Neural cell (in vitro differentiated cells): ENCODE measurements around the gene CFAP100. TPM values are rescaled to one million over a fixed set of nuclear protein-coding genes. Genes with fewer than 3 reads are reported as not detected.

Experiments
- H2AFZ ChIP-seq: fragments of 200-600, 300-800 bp; sonication (generic), shearing (Covaris generic); 2 replicates; pipeline ENCODE4 v1.6.0; 2014; ENCODE audit warnings: low read depth, mild to moderate bottlenecking, antibody characterized with exemption, low read length, moderate library complexity
- H3F3A ChIP-seq: fragments of 200-600 bp; shearing (Covaris generic); 2 replicates; pipeline ENCODE4 v1.6.1; 2016; ENCODE audit warnings: mild to moderate bottlenecking, moderate library complexity, mixed read lengths, antibody characterized with exemption, low read length; ENCODE audit not compliant: insufficient read depth, poor library complexity, severe bottlenecking
- H3K27ac ChIP-seq: fragments of 200-600, 300-800 bp; sonication (generic), shearing (Covaris generic); 2 replicates; pipeline ENCODE4 v1.5.1; 2014; ENCODE audit warnings: mild to moderate bottlenecking, low read length, moderate library complexity
- H3K27me3 ChIP-seq: fragments of 300-800, 200-600 bp; sonication (generic), shearing (Covaris generic); 2 replicates; pipeline ENCODE4 v1.6.0; 2014; ENCODE audit warnings: mild to moderate bottlenecking, low read depth, low read length, moderate library complexity; ENCODE audit not compliant: insufficient read depth
- H3K36me3 ChIP-seq: fragments of 300-800, 200-600 bp; sonication (generic), shearing (Covaris generic); 2 replicates; pipeline ENCODE4 v1.5.1; 2014; ENCODE audit warnings: mild to moderate bottlenecking, antibody characterized with exemption, low read length, moderate library complexity; ENCODE audit not compliant: insufficient read depth
- H3K4me2 ChIP-seq: fragments of 300-800, 200-600 bp; sonication (generic), shearing (Covaris generic); 2 replicates; pipeline ENCODE4 v1.6.0; 2014; ENCODE audit warnings: mild to moderate bottlenecking, low read length
- H3K4me3 ChIP-seq: fragments of 300-800, 200-600 bp; sonication (generic), shearing (Covaris generic); 2 replicates; pipeline ENCODE4 v1.5.1; 2014; ENCODE audit warnings: mild to moderate bottlenecking, low read length, moderate library complexity
- H3K79me2 ChIP-seq: fragments of 200-600 bp; shearing (Covaris generic); replicated peaks from 2 replicates; pipeline ENCODE4 v1.6.0; 2014; ENCODE audit warnings: mild to moderate bottlenecking, low read length, moderate library complexity; ENCODE audit not compliant: insufficient read depth
- H3K9ac ChIP-seq: fragments of 300-800, 200-600 bp; sonication (generic), shearing (Covaris generic); 2 replicates; pipeline ENCODE4 v1.6.1; 2016; ENCODE audit warnings: mild to moderate bottlenecking, low read length, mixed read lengths
- H3K9me2 ChIP-seq: fragments of 200-600 bp; shearing (Covaris generic); 2 replicates; pipeline ENCODE4 v1.6.1; 2016; ENCODE audit warnings: mild to moderate bottlenecking, low read length, mixed read lengths; ENCODE audit not compliant: insufficient read depth
- H3K9me3 ChIP-seq: fragments of 200-600, 300-800 bp; sonication (generic), shearing (Covaris generic); 2 replicates; pipeline ENCODE4 v1.6.1; 2016; ENCODE audit warnings: mild to moderate bottlenecking, mixed run types, low read length, moderate library complexity, mixed read lengths
- H4K20me1 ChIP-seq: fragments of 200-600 bp; shearing (Covaris generic); 2 replicates; pipeline ENCODE4 v1.6.1; 2016; ENCODE audit warnings: mild to moderate bottlenecking, mixed run types; ENCODE audit not compliant: insufficient read depth
- CTCF ChIP-seq: fragments of 450-650 bp; IDR thresholded peaks from 2 replicates; pipeline ENCODE4 v1.5.1; 2014; ENCODE audit warnings: antibody characterized with exemption, mild to moderate bottlenecking, moderate library complexity; ENCODE audit not compliant: poor library complexity, severe bottlenecking
- EP300 ChIP-seq: fragments of 450-650 bp; conservative IDR thresholded peaks from 2 replicates; pipeline ENCODE4 v1.6.1; 2014; ENCODE audit warnings: antibody characterized with exemption, mild to moderate bottlenecking, moderate library complexity; ENCODE audit not compliant: poor library complexity, severe bottlenecking
- EZH2 ChIP-seq: fragments of 200-600, 300-800 bp; shearing (Covaris generic), sonication (generic); IDR thresholded peaks from 2 replicates; pipeline ENCODE4 v1.6.1; 2014; ENCODE audit warnings: antibody characterized with exemption, low read length, borderline replicate concordance, mild to moderate bottlenecking; ENCODE audit not compliant: insufficient read depth, poor library complexity, severe bottlenecking
- MXI1 ChIP-seq: fragments of 450-650 bp; conservative IDR thresholded peaks from 2 replicates; pipeline ENCODE4 v1.6.1; 2014; ENCODE audit warnings: antibody characterized with exemption, mild to moderate bottlenecking; ENCODE audit not compliant: poor library complexity, severe bottlenecking
- POLR2AphosphoS5 ChIP-seq: IDR thresholded peaks from 2 replicates; pipeline ENCODE4 v1.6.1; 2012
- RAD21 ChIP-seq: fragments of 450-650 bp; conservative IDR thresholded peaks from 2 replicates; pipeline ENCODE4 v1.6.1; 2014; ENCODE audit warnings: antibody characterized with exemption, mild to moderate bottlenecking, moderate library complexity
- REST ChIP-seq: IDR thresholded peaks from 2 replicates; pipeline ENCODE4 v1.6.1; 2012; ENCODE audit warnings: borderline replicate concordance
- SMC3 ChIP-seq: fragments of 450-650 bp; conservative IDR thresholded peaks from 2 replicates; pipeline ENCODE4 v1.6.1; 2014; ENCODE audit warnings: antibody characterized with exemption, mild to moderate bottlenecking, moderate library complexity; ENCODE audit not compliant: poor library complexity
- TAF1 ChIP-seq: IDR thresholded peaks from 2 replicates; pipeline ENCODE4 v1.6.1; 2012; ENCODE audit warnings: low read depth
- polyA plus RNA-seq: library from polyadenylated mRNA; depleted of rRNA; stranded (reverse); fragments of >200 nt; gene quantifications from 2 replicates; pipeline ENCODE4 v1.2.3, GENCODE V29; 2014

CFAP100 gene
- polyA plus RNA-seq, 1 donor from 2014 or later = not detected

GRCh38 chr3:126372413-126373145, 22.1 kb upstream of the CFAP100 start:
- Histone ChIP-seq H3K36me3 (no peaks in the 10 kb centered on the region), H3K9me3 (no peaks in the 10 kb centered on the region), H4K20me1 (no peaks in the 10 kb centered on the region), H3K27me3 (no peaks in the 10 kb centered on the region), H3K9me2 (no peaks in the 10 kb centered on the region), H3F3A (no peaks in the 10 kb centered on the region), H3K4me3 (no peak overlapping the region), H3K27ac (no peak overlapping the region), H3K4me2 (no peak overlapping the region), H3K79me2 (no peaks in the 10 kb centered on the region), H3K9ac (no peak overlapping the region), H2AFZ (no peak overlapping the region)
- TF ChIP-seq TAF1 = no peak
- TF ChIP-seq RAD21 = no peak
- TF ChIP-seq SMC3 = no peak
- TF ChIP-seq EZH2 = no peak
- TF ChIP-seq CTCF = no peak
- no peak for TF ChIP-seq REST
- TF ChIP-seq MXI1 = no peak
- no peak for TF ChIP-seq EP300
- TF ChIP-seq POLR2AphosphoS5 = no peak

- no peaks in the 10 kb centered on the region for H3K9me3 ChIP-seq
- H3K4me3 ChIP-seq = no peak overlapping the region
- H3K79me2 ChIP-seq = no peaks in the 10 kb centered on the region
- no peak for TF ChIP-seq MXI1
- no peak for TF ChIP-seq SMC3
- no peak for TF ChIP-seq CTCF
- TF ChIP-seq POLR2AphosphoS5 = no peak
- TF ChIP-seq RAD21 = no peak
- no peak overlapping the region for H3K27ac ChIP-seq
- no peaks in the 10 kb centered on the region for H3F3A ChIP-seq
- H4K20me1 ChIP-seq = no peaks in the 10 kb centered on the region
- no peaks in the 10 kb centered on the region for H3K9me2 ChIP-seq
- no peaks in the 10 kb centered on the region for H3K36me3 ChIP-seq
- H3K4me2 ChIP-seq = no peak overlapping the region
- no peak overlapping the region for H2AFZ ChIP-seq
- no peak overlapping the region for H3K9ac ChIP-seq
- H3K27me3 ChIP-seq = no peaks in the 10 kb centered on the region
These were observed 21.5 kb upstream of the CFAP100 start for GRCh38 chr3:126373146-126373613.
